Hindlimb muscle (tissue), 1 donor: ENCODE measurements around the gene FTCD. TPM values are rescaled to one million over a fixed set of nuclear protein-coding genes. Genes with fewer than 3 reads are reported as not detected.
"Not testable (repeated sequence)": the region's sequence is repeated elsewhere in the genome, so short reads cannot be mapped to it uniquely, and the experiment has no call there.

Experiments used
- DNase-seq: peaks from one replicate; pipeline ENCODE4 v3.0.0-alpha.2; 2013
- polyA plus RNA-seq: library from polyadenylated mRNA; unstranded; fragments of 120-200 nt; gene quantifications from one replicate; pipeline ENCODE4 v1.2.1, GENCODE V29; 2013; ENCODE audit not compliant: insufficient read length

Gene FTCD
- polyA plus RNA-seq, 1 donor = 1.1 TPM

- DNase-seq = no peak
Observed at GRCh38 chr21:46110499-46111192, 44.7 kb downstream of the FTCD start.

- no peak for DNase-seq
Observed at GRCh38 chr21:46109313-46110221, 45.8 kb downstream of the FTCD start.

GRCh38 chr21:46108827-46109312 is 46.5 kb downstream of the FTCD start:
- DNase-seq = no peak

- not testable (repeated sequence) for DNase-seq
Observed at GRCh38 chr21:46107376-46107775, 48.0 kb downstream of the FTCD start.

- no peak for DNase-seq
Observed at GRCh38 chr21:46104104-46104503, 51.3 kb downstream of the FTCD start.

- DNase-seq = no peak
Observed at GRCh38 chr21:46100906-46101305, 54.5 kb downstream of the FTCD start.

- no peak for DNase-seq
Observed at GRCh38 chr21:46100426-46100825, 55.0 kb downstream of the FTCD start.

- no peak for DNase-seq
Observed at GRCh38 chr21:46100020-46100419, 55.4 kb downstream of the FTCD start.

- no peak for DNase-seq
Observed at GRCh38 chr21:46099476-46099875, 55.9 kb downstream of the FTCD start.

- DNase-seq = no peak
Observed at GRCh38 chr21:46098303-46099141, 56.9 kb downstream of the FTCD start.

GRCh38 chr21:46097336-46098293 is 57.8 kb downstream of the FTCD start, which contains the start of gene COL6A2:
TSS of gene COL6A2 (plus strand) at chr21:46098112.
- DNase-seq = peak; percentile 81

GRCh38 chr21:46096596-46097335 is 58.6 kb downstream of the FTCD start:
- DNase-seq = no peak

- no peak for DNase-seq
Observed at GRCh38 chr21:46095814-46096595, 59.4 kb downstream of the FTCD start.

- no peak for DNase-seq
Observed at GRCh38 chr21:46095083-46095719, 60.2 kb downstream of the FTCD start.

GRCh38 chr21:46094401-46095082 is 60.8 kb downstream of the FTCD start:
- no peak for DNase-seq

GRCh38 chr21:46093668-46094400 is 61.5 kb downstream of the FTCD start:
- DNase-seq = no peak

- peak; percentile 46 for DNase-seq
Observed at GRCh38 chr21:46092811-46093667, 62.3 kb downstream of the FTCD start.
